Peyer's patch (tissue), 4 donors: ENCODE measurements around the gene DMD.

ENCODE experiments used
- POLR2A ChIP-seq, 2 donors: fragments of 450-650 bp; IDR thresholded peaks; one replicate each; pipeline ENCODE4 v1.5.1; 2017; ENCODE audit warnings: antibody characterized with exemption in 2 of 2, mild to moderate bottlenecking in 2 of 2, moderate library complexity in 2 of 2
- TF ChIP-seq, protein P1 (sequence below), 6 experiments: fragments of 450-650 bp in 4 of 6; fragments of 200-600 bp in 2 of 6; sonication (generic) in 1 of 6; IDR thresholded peaks; one replicate each; pipeline ENCODE4 v1.5.1; 2017 to 2019; ENCODE audit warnings: antibody characterized with exemption in 6 of 6, mild to moderate bottlenecking in 3 of 6, moderate library complexity in 1 of 6

DNA sequence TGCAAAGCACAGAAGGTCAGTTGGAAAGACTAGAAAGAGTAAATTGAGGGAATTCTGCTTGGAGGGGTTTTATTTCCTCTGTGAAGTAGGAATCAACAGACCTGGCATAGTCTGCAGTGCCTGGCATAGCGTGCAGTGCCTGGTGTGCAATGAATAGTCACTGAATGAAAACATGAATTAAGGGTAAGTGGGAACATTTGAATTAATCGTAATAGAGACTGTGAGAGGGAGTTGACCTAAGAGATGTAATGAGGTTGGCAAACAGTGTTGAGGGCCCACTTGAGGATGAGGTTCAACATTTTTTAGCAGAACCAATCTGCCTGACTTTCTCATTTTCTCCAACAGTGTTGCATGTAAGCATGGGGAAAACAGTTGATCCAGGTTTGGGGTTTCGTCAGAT is 1762.3 kb downstream of the DMD start:
- TF ChIP-seq POLR2A (IDR thresholded peaks at IDR 0.05) = no peak
- TF ChIP-seq, protein P1, sequence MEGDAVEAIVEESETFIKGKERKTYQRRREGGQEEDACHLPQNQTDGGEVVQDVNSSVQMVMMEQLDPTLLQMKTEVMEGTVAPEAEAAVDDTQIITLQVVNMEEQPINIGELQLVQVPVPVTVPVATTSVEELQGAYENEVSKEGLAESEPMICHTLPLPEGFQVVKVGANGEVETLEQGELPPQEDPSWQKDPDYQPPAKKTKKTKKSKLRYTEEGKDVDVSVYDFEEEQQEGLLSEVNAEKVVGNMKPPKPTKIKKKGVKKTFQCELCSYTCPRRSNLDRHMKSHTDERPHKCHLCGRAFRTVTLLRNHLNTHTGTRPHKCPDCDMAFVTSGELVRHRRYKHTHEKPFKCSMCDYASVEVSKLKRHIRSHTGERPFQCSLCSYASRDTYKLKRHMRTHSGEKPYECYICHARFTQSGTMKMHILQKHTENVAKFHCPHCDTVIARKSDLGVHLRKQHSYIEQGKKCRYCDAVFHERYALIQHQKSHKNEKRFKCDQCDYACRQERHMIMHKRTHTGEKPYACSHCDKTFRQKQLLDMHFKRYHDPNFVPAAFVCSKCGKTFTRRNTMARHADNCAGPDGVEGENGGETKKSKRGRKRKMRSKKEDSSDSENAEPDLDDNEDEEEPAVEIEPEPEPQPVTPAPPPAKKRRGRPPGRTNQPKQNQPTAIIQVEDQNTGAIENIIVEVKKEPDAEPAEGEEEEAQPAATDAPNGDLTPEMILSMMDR (IDR thresholded peaks at IDR 0.05) = no peak
